Measurements from ENCODE around the gene BBC3. TPM values are rescaled to one million over a fixed set of nuclear protein-coding genes. Genes with fewer than 3 reads are reported as not detected.

The BBC3 gene
- total and polyA plus RNA-seq, 2 of the 4 experiments (the other 2 are of a cell fraction), result 1.6 to 6.5 TPM

- H3K4ac ChIP-seq (ENCODE audit: low read depth, low read length), result no peak overlapping the region
- no peak overlapping the region for H3K27ac ChIP-seq (ENCODE audit: insufficient read depth, low read length)
- no peak overlapping the region for H2BK5ac ChIP-seq (ENCODE audit: low read depth, low read length, poor library complexity, severe bottlenecking)
- no TSS peak for BruUV-seq (replicated peaks)
- dilution Hi-C loops (cut with HindIII; ENCODE audit: low sequenced_read_pairs, unreplicated experiment), result no loop called here
- no peak overlapping the region for H3K56ac ChIP-seq (ENCODE audit: extremely low read depth, insufficient read depth, low read length)
- peaks cover 3% of the 10 kb centered on the region for H4K20me1 ChIP-seq (ENCODE audit: insufficient read depth, low read length)
- H3K23ac ChIP-seq (ENCODE audit: low read depth, low read length), result no peak overlapping the region
- H2AK9ac ChIP-seq (replicated peaks; ENCODE audit: low read depth, low read length, poor library complexity), result no peak overlapping the region
- in situ Hi-C loops (cut with MboI; ENCODE audit: low sequenced_read_pairs), result no loop called here
- H3K36me3 ChIP-seq (ENCODE audit: control insufficient read depth, insufficient read depth, low read length), result peaks cover 22% of the 10 kb centered on the region
- no peak overlapping the region for H3K14ac ChIP-seq (replicated peaks; ENCODE audit: low read depth, low read length)
- H3K27me3 ChIP-seq (ENCODE audit: control insufficient read depth, insufficient read depth, low read length), result no peaks in the 10 kb centered on the region
- H2BK15ac ChIP-seq (ENCODE audit: low read depth, low read length), result no peak overlapping the region
- peaks cover 16 to 65% of the 10 kb centered on the region in 2 experiments for H3K79me1 ChIP-seq (ENCODE audit: low read depth in 1 of 2, low read length in 2 of 2)
- WGBS, 2 experiments (ENCODE audit: extremely low coverage in 2 of 2, insufficient read length in 1 of 2), result 80% methylated on average over 1 of the region's 4 CpGs; no CpG with 5 or more reads in 1 of the 2 experiments
- H4K8ac ChIP-seq (ENCODE audit: low read depth in 2 of 2, low read length in 2 of 2), result no peak overlapping the region
- no peak overlapping the region for H2AK5ac ChIP-seq (ENCODE audit: low read depth, low read length)
- no peak overlapping the region for H3K9ac ChIP-seq (ENCODE audit: low read depth, low read length)
- ATAC-seq (ENCODE audit: low read depth) (no peak), DNase-seq (no peak)
- H2AFZ ChIP-seq (replicated peaks; ENCODE audit: low read length, poor library complexity), result no peak overlapping the region
- no peak overlapping the region for H3K4me2 ChIP-seq (ENCODE audit: low read depth, low read length)
- H3K4me3 ChIP-seq (ENCODE audit: insufficient read depth, low read depth, low read length), result no peak overlapping the region
- no peak overlapping the region for H3K18ac ChIP-seq (ENCODE audit: low read depth, low read length)
- no peak overlapping the region for H4K5ac ChIP-seq (ENCODE audit: low read depth, low read length)
- H3K9me1 ChIP-seq (ENCODE audit: insufficient read depth, low read length), result peaks cover 12% of the 10 kb centered on the region; the same call in 1 of the 2 replicates
- peaks cover 1% of the 10 kb centered on the region; the same call in 1 of the 2 replicates for H3K4me1 ChIP-seq (ENCODE audit: control insufficient read depth, insufficient read depth, low read length)
- TF ChIP-seq USF2 (IDR thresholded peaks at IDR 0.05; ENCODE audit: low read depth, low read length), result no peak
- no peak for TF ChIP-seq CTCF (conservative IDR thresholded peaks at IDR 0.05; ENCODE audit: low read depth, low read length)
- no peak for TF ChIP-seq NFE2L2 (IDR thresholded peaks at IDR 0.05; ENCODE audit: low read depth, low read length)
- no peak for TF ChIP-seq CHD1 (IDR thresholded peaks at IDR 0.05; ENCODE audit: low read depth, low read length)
- TF ChIP-seq RFX5 (IDR thresholded peaks at IDR 0.05; ENCODE audit: low read depth, low read length), result no peak
- TF ChIP-seq SMC3 (IDR thresholded peaks at IDR 0.05; ENCODE audit: low read depth, low read length), result no peak
- no peak for TF ChIP-seq BHLHE40 (IDR thresholded peaks at IDR 0.05; ENCODE audit: low read depth, low read length)
- no peak for TF ChIP-seq MXI1 (IDR thresholded peaks at IDR 0.05; ENCODE audit: borderline replicate concordance, low read depth, low read length)
- no peak for TF ChIP-seq RCOR1 (IDR thresholded peaks at IDR 0.05; ENCODE audit: insufficient replicate concordance, low read length)
- TF ChIP-seq MAZ (IDR thresholded peaks at IDR 0.05; ENCODE audit: borderline replicate concordance, low read depth, low read length), result no peak
- no peak for TF ChIP-seq ELK1 (IDR thresholded peaks at IDR 0.05; ENCODE audit: borderline replicate concordance, low read depth, low read length)
- no peak for TF ChIP-seq POLR2A (IDR thresholded peaks at IDR 0.05; ENCODE audit: low read depth, low read length)
- intact Hi-C loops (cut with micrococcal nuclease), result no loop called here
- no peak overlapping the region for H4K91ac ChIP-seq (ENCODE audit: insufficient read depth, low read depth, low read length)
- no peak overlapping the region for H2BK20ac ChIP-seq (ENCODE audit: low read depth, low read length)
- ChIA-PET POLR2A (ENCODE audit: unreplicated experiment) (no interaction called here), CTCF (no interaction called here)
- no peak overlapping the region for H2BK120ac ChIP-seq (ENCODE audit: low read depth, low read length)
- H3K9me3 ChIP-seq (ENCODE audit: control insufficient read depth, insufficient read depth, low read length), result no peaks in the 10 kb centered on the region
These were observed 33.9 kb downstream of the BBC3 start for GRCh38 chr19:47197141-47197540.
